GM18519 (cell line): Measurements from ENCODE around the gene LGALS14.
"Not testable (repeated sequence)": the region's sequence is repeated elsewhere in the genome, so short reads cannot be mapped to it uniquely, and the experiment has no call there.

Source experiments
- ATAC-seq: cut with Tn5 transposase; IDR thresholded peaks from one replicate; pipeline ENCODE4 v1.9.1; 2021; ENCODE audit warnings: mild to moderate bottlenecking, moderate library complexity; ENCODE audit not compliant: unreplicated experiment, low FRiP score

LGALS14 gene

GRCh38 chr19:39692822-39693221 is 11.5 kb upstream of the LGALS14 start:
- no peak for ATAC-seq

- no peak for ATAC-seq
Measured at GRCh38 chr19:39695759-39696158, 8.5 kb upstream of the LGALS14 start.

GRCh38 chr19:39696387-39696786 is 7.9 kb upstream of the LGALS14 start:
- no peak for ATAC-seq

- no peak for ATAC-seq
Measured at GRCh38 chr19:39698535-39698934, 5.7 kb upstream of the LGALS14 start.

- no peak for ATAC-seq
Measured at GRCh38 chr19:39701291-39701690, 3.0 kb upstream of the LGALS14 start.

GRCh38 chr19:39705578-39706188 is 1.4 kb downstream of the LGALS14 start:
- no peak for ATAC-seq

GRCh38 chr19:39708594-39708993 is 4.3 kb downstream of the LGALS14 start:
- no peak for ATAC-seq

GRCh38 chr19:39709026-39709872 is 5.0 kb downstream of the LGALS14 start:
- ATAC-seq, result no peak

- ATAC-seq, result no peak
Measured at GRCh38 chr19:39710333-39710890, 6.1 kb downstream of the LGALS14 start.

- not testable (repeated sequence) for ATAC-seq
Measured at GRCh38 chr19:39720144-39720543, 15.9 kb downstream of the LGALS14 start.

- no peak for ATAC-seq
Measured at GRCh38 chr19:39725995-39726394, 21.7 kb downstream of the LGALS14 start.

GRCh38 chr19:39727070-39727800 is 23.0 kb downstream of the LGALS14 start:
- ATAC-seq, result no peak

- no peak for ATAC-seq
Measured at GRCh38 chr19:39728040-39728439, 23.8 kb downstream of the LGALS14 start.

GRCh38 chr19:39729594-39729993 is 25.3 kb downstream of the LGALS14 start:
- ATAC-seq, result no peak

GRCh38 chr19:39731685-39732084 is 27.4 kb downstream of the LGALS14 start:
- ATAC-seq, result no peak

- no peak for ATAC-seq
Measured at GRCh38 chr19:39733841-39734240, 29.6 kb downstream of the LGALS14 start.

- no peak for ATAC-seq
Measured at GRCh38 chr19:39735688-39736087, 31.4 kb downstream of the LGALS14 start.

GRCh38 chr19:39736088-39736487 is 31.8 kb downstream of the LGALS14 start:
- ATAC-seq, result no peak

GRCh38 chr19:39737351-39737750 is 33.1 kb downstream of the LGALS14 start:
- ATAC-seq, result no peak

GRCh38 chr19:39737891-39738290 is 33.6 kb downstream of the LGALS14 start, which contains the start of gene CLC:
Gene CLC (minus strand): TSS chr19:39738029. CDS start chr19:39737952, 77 bp downstream.
- no peak for ATAC-seq

GRCh38 chr19:39738814-39739213 is 34.5 kb downstream of the LGALS14 start:
- ATAC-seq, result no peak
